Airway epithelial cell (primary cell): Measurements from ENCODE around the gene CSTA. TPM values are rescaled to one million over a fixed set of nuclear protein-coding genes. Genes with fewer than 3 reads are reported as not detected.

Experiments used
- total RNA-seq: library from RNA; depleted of rRNA; stranded (reverse); fragments of >200 nt; gene quantifications from 2 replicates; pipeline ENCODE4 v1.2.3, GENCODE V29; 2015

Gene CSTA, protein sequence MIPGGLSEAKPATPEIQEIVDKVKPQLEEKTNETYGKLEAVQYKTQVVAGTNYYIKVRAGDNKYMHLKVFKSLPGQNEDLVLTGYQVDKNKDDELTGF
- total RNA-seq, result 1,450 and 1,557 TPM in 2 replicates

DNA sequence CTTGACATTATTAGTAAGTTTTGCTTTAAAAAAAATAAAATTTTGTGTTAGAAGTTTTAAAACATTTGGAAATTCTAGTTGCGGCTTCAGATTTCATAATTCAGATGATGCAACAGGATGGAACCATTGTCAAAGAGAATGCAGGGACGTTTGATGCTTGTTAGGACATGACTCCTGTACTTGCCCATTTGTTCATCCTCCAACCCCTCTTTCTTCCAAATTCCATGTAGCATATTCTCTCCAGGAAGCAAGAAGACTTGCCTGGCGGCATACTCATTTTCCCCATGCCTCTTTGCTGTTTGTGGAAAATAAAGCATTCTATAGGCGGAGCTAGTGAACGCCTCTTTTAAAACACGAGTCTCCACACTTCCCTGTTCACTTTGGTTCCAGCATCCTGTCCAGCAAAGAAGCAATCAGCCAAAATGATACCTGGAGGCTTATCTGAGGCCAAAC, at the start of gene CSTA:
Gene CSTA (plus strand): TSS at position 378 of the 453 bp plus-strand sequence. CDS start 45 bp downstream, at position 423.

DNA sequence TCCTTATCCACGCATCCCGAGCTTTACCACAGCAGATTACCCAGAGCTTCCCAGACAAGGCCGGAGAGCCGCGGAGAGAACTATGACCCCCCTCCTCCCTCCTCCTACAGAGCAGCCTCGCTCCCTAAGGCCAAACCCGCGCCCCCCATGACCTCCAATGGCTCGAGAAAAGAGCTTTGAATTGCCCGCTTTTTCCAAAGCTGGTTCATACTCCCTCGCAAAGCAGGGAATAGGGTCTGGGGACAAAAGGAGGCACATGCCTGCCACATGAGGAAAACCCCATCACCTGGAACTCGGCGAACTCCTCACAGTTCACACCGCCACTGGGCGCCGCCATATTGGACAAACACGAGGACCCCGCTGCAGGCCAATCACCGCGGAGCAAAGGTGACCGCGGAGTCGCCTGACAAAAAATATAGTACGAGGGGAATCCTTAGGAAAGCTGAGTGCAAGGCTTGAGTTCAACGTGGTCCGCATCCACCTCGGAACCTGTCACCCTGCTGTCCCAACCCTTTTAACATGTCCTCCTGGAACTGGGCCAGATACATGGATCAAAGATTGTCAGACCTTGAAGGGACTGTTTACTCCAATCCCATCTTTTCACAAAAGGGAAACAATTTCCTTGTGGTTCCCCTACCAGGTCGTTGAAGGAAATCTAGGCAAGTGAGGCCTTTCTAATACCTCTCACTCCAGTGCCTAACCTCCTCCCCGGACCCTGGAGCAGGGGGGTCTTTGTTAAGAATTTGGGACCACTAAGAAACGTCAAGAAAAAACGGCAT, 58.0 kb downstream of the CSTA start, which contains the start of gene MIX23:
Gene MIX23 (minus strand): TSS at position 344 of the 779 bp plus-strand sequence. CDS start 7 bp downstream, at position 337.

DNA sequence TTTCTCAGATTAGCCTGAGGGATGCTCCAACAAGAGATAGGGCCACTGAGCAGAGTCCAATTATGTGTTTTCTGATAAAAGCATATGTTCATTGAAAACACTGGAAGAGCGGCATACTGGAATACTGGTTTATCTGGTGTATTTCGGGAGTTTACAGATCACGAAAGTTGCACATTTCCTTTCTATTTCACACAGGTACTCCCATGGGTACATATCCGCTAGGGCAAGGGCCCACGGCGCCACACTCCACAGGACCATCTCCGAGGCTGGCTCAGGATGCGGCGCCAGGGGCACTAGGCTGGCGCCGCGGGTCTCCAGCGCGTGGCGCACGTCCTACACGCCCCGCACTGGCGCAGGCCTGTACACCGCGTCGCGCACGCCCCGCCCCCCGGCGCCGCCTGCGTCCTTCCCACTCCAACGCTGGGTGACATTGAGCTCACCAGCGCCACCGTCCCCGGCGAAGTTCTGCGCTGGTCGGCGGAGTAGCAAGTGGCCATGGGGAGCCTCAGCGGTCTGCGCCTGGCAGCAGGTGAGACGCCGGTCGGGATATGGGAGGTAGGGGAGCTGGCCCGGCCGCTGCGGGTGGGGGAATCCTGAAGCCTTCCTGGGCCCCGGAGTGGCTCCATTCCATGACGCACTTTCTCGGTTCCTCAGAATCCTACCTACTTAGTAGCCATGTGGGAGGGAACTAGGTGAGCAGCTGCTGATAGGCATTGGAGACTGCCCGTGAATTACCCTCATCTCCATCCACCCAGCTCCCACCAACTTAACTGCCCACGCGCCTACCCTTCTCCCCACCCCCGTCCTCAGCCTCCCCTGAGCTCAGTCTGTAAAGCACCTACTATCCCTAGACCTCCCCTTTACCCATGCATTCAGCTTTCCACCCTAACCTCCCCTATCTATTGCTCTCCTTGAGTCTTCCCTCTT, 59.0 kb downstream of the CSTA start, which contains the start of gene FAM162A:
Gene FAM162A (plus strand): TSS at position 412 of the 927 bp plus-strand sequence. CDS start 84 bp downstream, at position 496.

Other genes with a start within 250 kb of the CSTA start
- gene CASR, start 141.6 kb upstream of the CSTA start, total RNA-seq, result not detected in 2 replicates
- 35.0 and 42.8 TPM in 2 replicates for gene MIX23, start 58.0 kb downstream of the CSTA start, total RNA-seq
- 57.5 and 64.2 TPM in 2 replicates for gene FAM162A, start 58.9 kb downstream of the CSTA start, total RNA-seq
- 1.6 and 1.8 TPM in 2 replicates for gene WDR5B, start 90.8 kb downstream of the CSTA start, total RNA-seq
- gene KPNA1, start 189.7 kb downstream of the CSTA start, total RNA-seq, result 17.7 and 29.8 TPM in 2 replicates
- gene PARP9, start 239.1 kb downstream of the CSTA start, total RNA-seq, result 7.4 and 7.5 TPM in 2 replicates
- gene DTX3L, start 239.1 kb downstream of the CSTA start, total RNA-seq, result 5.2 and 7.5 TPM in 2 replicates